Testis (tissue), 3 donors: ENCODE results near the gene U2AF1L4. TPM values are rescaled to one million over a fixed set of nuclear protein-coding genes. Genes with fewer than 3 reads are reported as not detected.

Source experiments
- DNase-seq: peaks from one replicate; pipeline ENCODE4 v3.0.0-alpha.2; 2019
- H3K27ac ChIP-seq, 2 donors: fragments of 200-600 bp; sonication (generic); one replicate each; pipeline ENCODE4 v1.5.1; 2019
- H3K27me3 ChIP-seq: fragments of 200-600 bp; sonication (generic); one replicate; pipeline ENCODE4 v1.5.1; 2019
- H3K36me3 ChIP-seq: fragments of 200-600 bp; sonication (generic); one replicate; pipeline ENCODE4 v1.5.1; 2017; ENCODE audit warnings: low read depth; ENCODE audit errors: missing control alignments
- H3K4me1 ChIP-seq: fragments of 200-600 bp; sonication (generic); one replicate; pipeline ENCODE4 v1.5.1; 2019
- H3K4me3 ChIP-seq, 2 donors: fragments of 200-600 bp; sonication (generic); one replicate each; pipeline ENCODE4 v1.5.1; 2017 to 2019
- H3K9me3 ChIP-seq: fragments of 200-600 bp; sonication (generic); one replicate; pipeline ENCODE4 v1.5.1; 2017
- CTCF ChIP-seq, 3 experiments: fragments of 450-650 bp in 2 of 3; fragments of 200-600 bp in 1 of 3; sonication (generic) in 1 of 3; IDR thresholded peaks; one replicate each; pipeline ENCODE4 v1.5.1; 2016 to 2019; ENCODE audit warnings: antibody characterized with exemption in 3 of 3, mild to moderate bottlenecking in 2 of 3, moderate library complexity in 1 of 3
- POLR2A ChIP-seq: fragments of 450-650 bp; IDR thresholded peaks from one replicate; pipeline ENCODE4 v1.6.1; 2017; ENCODE audit warnings: antibody characterized with exemption, mild to moderate bottlenecking, moderate library complexity
- WGBS, 2 donors: methylation state at CpG; one replicate each; pipeline ENCODE4 v1.1.5; 2018; 5-methylcytosine and 5-hydroxymethylcytosine counted together
- intact Hi-C: fragments of 100-400 bp; cut with DNase I; formaldehyde crosslinking; loops from one replicate; pipeline ENCODE4 v1.15.1; 2023; ENCODE audit warnings: low total_unique reads
- polyA plus RNA-seq: library from polyadenylated mRNA; stranded (reverse); fragments of 350-450 nt; fragmentation: Illumina TruSeq; extraction: RNeasy Lipid Tissue Mini Kit (QIAGEN cat#74804); gene quantifications from one replicate; pipeline ENCODE4 v1.2.3, GENCODE V29; 2014; ENCODE audit warnings: low read depth, low replicate concordance; ENCODE audit not compliant: insufficient read depth
- total RNA-seq, 2 donors: library from RNA; depleted of rRNA; stranded (reverse); fragments of >200 nt; gene quantifications; one replicate each; pipeline ENCODE4 v1.2.3, GENCODE V29; 2016

U2AF1L4 gene
- total and polyA plus RNA-seq, 3 donors from 2014 or later, result 45.3 to 49.6 (median 47.2) TPM

- no peaks in the 10 kb centered on the region for H3K4me1 ChIP-seq
- intact Hi-C loops, result no loop called here
- no peak overlapping the region for H3K4me3 ChIP-seq
- H3K9me3 ChIP-seq, result no peaks in the 10 kb centered on the region
- TF ChIP-seq POLR2A (no peak), CTCF (IDR thresholded peaks at IDR 0.05) (no peak)
- no peak for DNase-seq
- H3K27ac ChIP-seq, result no peak overlapping the region
- WGBS, 2 donors, result 40 to 63% methylated on average over 1 to 20 of the region's 20 CpGs
- no peaks in the 10 kb centered on the region for H3K27me3 ChIP-seq
- H3K36me3 ChIP-seq, result no peaks in the 10 kb centered on the region
Measured at GRCh38 chr19:35790981-35791813, 46.0 kb upstream of the U2AF1L4 start.

GRCh38 chr19:35789978-35790944, 45.0 kb upstream of the U2AF1L4 start:
- no peak for TF ChIP-seq CTCF (IDR thresholded peaks at IDR 0.05)
- no peak for TF ChIP-seq POLR2A
- Histone ChIP-seq H3K4me3 (no peak overlapping the region), H3K36me3 (no peaks in the 10 kb centered on the region), H3K27ac (no peak overlapping the region), H3K4me1 (no peaks in the 10 kb centered on the region), H3K9me3 (no peaks in the 10 kb centered on the region), H3K27me3 (no peaks in the 10 kb centered on the region)
- intact Hi-C loops, result no loop called here
- DNase-seq, result no peak
- WGBS, 2 donors, result 83 to 87% methylated on average over 4 to 12 of the region's 19 CpGs

GRCh38 chr19:35789195-35789977, 44.2 kb upstream of the U2AF1L4 start:
- Histone ChIP-seq H3K4me3 (no peak overlapping the region), H3K27ac (no peak overlapping the region)
- TF ChIP-seq POLR2A, result no peak
- no peak for TF ChIP-seq CTCF (IDR thresholded peaks at IDR 0.05)

GRCh38 chr19:35788205-35788960, 43.2 kb upstream of the U2AF1L4 start:
- no peak for DNase-seq
- intact Hi-C loops, result no loop called here
- H3K36me3 ChIP-seq, result no peaks in the 10 kb centered on the region

More at GRCh38 chr19:35789195-35789977, 44.2 kb upstream of the U2AF1L4 start:
- Histone ChIP-seq H3K36me3 (no peaks in the 10 kb centered on the region), H3K4me1 (no peaks in the 10 kb centered on the region), H3K9me3 (no peaks in the 10 kb centered on the region), H3K27me3 (no peaks in the 10 kb centered on the region)
- intact Hi-C loops, result no loop called here
- DNase-seq, result no peak
- 74 to 79% methylated on average over 4 to 11 of the region's 11 CpGs for WGBS, 2 donors

More at GRCh38 chr19:35788205-35788960, 43.2 kb upstream of the U2AF1L4 start:
- H3K27ac ChIP-seq, result no peak overlapping the region
- WGBS, 2 donors, result 80 to 81% methylated on average over 12 of the region's 12 CpGs
- no peaks in the 10 kb centered on the region for H3K27me3 ChIP-seq
- TF ChIP-seq CTCF (IDR thresholded peaks at IDR 0.05), result no peak
- no peak for TF ChIP-seq POLR2A
- H3K9me3 ChIP-seq, result no peaks in the 10 kb centered on the region
- H3K4me3 ChIP-seq, result no peak overlapping the region
- no peaks in the 10 kb centered on the region for H3K4me1 ChIP-seq
